Fibroblast of peridontal ligament (primary cell): ENCODE data around the gene REEP1.

Experiments used
- DNase-seq: peaks from one replicate; pipeline ENCODE4 v3.0.0-alpha.2; 2010; ENCODE audit errors: extremely low read depth

The REEP1 gene

DNA sequence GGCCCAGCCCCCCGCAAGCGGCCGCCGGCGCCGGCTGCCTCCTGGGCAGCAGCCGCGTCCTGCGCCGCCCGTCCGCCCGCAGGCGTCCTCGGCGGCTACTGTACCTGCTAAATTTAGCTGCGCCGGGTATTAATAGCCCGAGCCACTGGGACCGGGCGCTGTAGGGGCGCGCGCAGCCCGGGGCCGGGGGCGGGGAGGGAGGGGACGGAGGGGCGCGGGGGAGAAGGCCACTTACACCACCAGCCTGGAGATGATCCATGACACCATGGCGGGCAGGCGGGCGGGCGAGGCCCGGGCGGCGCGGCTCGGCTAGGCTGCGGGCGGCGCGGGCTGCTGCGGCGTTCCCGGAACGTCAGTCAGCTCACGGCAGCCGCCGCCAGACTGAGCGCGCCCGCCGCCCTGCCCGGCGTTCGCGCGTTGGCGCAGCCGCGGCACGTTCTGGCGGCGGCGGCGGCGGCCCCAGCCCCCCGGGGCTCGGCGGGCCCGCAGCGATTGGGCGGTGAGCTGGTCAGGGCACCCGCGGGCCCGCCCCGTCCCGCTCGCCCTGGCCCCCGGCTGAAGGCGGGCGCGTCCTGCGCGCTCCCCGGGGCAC lies at the start of gene REEP1:
Gene REEP1, minus strand, starts transcription at position 383 of the 592 bp plus-strand sequence. Its CDS starts 116 bp downstream, at position 267.
- DNase-seq: no peak

GRCh38 chr2:86383844-86384243 lies 46.4 kb upstream of the REEP1 start:
- peak; percentile 80 for DNase-seq

- no peak for DNase-seq
Measured at GRCh38 chr2:86382698-86383097, 45.3 kb upstream of the REEP1 start.

- DNase-seq: no peak
Measured at GRCh38 chr2:86382108-86382507, 44.7 kb upstream of the REEP1 start.

DNA sequence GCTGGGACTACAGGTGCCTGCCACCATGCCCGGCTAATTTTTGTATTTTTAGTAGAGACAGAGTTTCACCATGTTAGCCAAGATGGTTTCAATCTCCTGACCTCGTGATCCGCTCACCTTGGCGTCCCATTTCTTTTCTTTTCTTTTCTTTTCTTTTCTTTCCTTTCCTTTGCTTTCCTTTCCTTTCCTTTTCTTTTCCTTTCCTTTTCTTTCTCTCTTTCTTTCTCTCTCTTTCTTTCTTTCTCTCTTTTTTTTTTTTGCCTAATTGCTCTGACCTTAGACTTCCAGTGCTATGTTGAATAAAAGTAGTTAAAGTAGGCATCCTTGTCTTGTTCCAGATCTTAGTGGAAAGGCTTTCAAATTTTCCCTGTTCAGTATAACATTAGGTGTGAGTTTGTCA lies 41.0 kb upstream of the REEP1 start:
- DNase-seq: no peak

GRCh38 chr2:86375623-86376022 lies 38.2 kb upstream of the REEP1 start:
- DNase-seq: no peak

GRCh38 chr2:86372641-86373502 lies 35.4 kb upstream of the REEP1 start:
- peak; percentile 44 for DNase-seq

DNA sequence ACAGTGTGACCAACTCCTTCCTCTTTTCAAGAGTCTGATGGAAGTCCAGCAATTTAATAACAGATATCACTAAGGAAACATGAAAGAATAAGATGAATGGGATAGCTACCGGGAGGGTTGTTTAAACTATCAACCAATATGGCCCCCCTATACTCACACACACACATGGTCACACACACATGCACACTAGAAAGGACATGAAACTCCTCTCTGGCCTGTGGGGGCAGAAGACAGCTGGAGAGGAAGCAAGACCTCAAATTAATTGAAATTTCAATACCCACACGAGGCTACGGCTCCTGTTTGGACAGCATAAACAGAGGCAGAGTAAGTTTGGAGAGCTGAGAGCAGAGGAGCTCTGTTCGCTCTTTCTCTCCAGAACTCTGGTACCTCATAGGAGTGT lies 34.7 kb upstream of the REEP1 start:
- no peak for DNase-seq

DNA sequence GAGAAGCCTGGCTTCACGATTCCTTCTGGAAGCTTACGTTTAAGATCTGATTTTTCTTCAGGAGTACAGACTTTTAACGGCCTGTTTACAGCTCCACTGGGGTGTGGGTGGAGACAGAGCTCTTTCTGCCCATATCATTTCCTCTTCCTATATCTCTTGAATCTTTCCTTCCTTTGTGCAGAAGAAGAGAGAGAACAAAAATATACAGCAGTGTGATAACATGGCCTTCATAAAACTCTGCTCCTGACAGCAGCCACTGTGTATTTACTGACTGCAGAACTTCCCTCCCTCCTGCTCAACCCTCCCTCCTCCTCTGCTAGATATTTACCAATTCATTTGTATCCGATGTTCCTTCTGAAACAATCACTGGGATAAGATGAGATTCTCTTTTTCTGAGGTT lies 34.1 kb upstream of the REEP1 start:
- no peak for DNase-seq

GRCh38 chr2:86370579-86370978 lies 33.2 kb upstream of the REEP1 start:
- no peak for DNase-seq

DNA sequence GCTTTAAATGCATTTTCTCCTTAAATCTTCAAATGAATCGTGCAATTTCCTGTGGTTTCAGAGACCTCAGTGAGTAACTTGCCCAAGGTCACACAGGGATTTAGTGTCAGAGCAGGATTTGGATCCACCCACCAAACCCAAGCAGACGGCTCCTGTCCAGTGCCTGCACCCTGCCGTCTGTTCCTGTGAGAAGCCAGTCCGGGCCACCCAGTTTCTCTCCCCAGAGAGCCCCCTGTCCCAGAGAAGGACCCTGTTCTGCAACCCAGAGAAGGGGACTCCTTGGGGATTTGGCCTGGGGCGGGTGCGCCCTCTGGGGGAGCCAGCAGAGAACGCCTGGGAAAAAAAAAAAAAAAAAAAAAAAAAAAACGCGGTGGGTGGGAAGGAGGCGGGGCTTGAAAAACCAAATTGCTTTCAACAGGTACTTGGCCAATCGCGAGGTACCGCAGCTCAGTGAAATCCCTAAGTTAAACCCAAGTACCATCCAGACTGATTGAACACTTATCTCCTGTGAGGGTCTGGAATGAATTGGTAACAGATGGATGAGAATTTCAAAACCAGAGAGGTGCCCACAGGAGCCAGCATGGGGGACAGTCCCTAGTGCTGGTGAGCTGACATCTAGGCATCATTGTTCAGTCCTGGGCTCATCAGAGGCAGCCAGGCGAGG lies 30.9 kb upstream of the REEP1 start:
- DNase-seq: peak; percentile 35

DNA sequence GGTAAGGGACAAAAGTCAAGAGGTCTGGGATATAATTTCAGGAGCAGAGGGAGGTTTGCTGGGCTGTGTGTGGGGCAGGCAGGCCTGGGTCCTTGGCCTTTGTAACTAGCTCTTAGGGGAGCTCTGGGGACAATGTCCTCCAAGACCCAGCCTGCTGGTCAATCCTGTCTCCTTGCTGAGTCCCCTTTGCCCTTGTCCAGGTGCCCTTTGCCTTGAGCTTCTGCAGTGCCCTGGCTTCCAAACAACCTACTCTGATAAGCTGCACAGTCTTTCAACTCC lies 30.0 kb upstream of the REEP1 start:
- no peak for DNase-seq

- DNase-seq: no peak
Measured at GRCh38 chr2:86366651-86367498, 29.4 kb upstream of the REEP1 start.

DNA sequence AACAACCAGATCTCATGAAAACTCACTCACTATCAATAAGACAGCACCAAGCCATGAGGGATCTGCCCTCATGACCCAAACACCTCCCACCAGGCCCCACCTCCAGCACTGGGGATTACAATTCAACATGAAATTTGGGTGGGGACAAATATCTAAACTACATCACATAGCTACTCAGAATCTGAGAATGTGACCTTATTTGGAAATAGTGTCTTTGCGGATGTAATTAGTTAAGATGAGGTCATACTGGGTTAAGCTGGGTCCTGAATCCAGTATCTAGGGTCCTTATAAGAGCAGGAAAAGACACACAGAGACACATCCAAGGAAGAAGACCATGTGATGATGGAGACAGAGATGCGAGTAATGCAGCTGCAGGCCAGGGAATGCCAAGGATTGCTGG lies 27.5 kb upstream of the REEP1 start:
- DNase-seq: no peak

DNA sequence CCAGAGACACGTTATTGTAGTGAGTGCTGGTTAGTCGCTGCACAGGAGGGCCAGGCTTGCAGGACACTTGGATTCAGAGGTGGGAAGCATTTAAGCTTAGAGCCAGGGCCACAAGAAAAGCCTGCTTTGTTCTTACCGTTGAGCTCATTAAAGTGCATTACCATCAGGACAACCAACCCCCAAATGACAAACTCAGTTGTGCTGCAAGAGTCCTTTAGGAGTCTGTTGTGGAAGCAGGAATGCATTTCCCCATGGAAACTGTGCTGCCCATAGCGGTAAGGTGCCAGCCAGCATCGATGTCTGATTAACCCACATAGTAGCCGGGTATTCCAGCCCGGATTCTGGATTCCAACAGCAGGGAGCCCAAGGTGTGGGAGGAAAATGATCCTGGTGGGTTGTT lies 23.4 kb upstream of the REEP1 start:
- no peak for DNase-seq

GRCh38 chr2:86358957-86359356 lies 21.5 kb upstream of the REEP1 start:
- no peak for DNase-seq

DNA sequence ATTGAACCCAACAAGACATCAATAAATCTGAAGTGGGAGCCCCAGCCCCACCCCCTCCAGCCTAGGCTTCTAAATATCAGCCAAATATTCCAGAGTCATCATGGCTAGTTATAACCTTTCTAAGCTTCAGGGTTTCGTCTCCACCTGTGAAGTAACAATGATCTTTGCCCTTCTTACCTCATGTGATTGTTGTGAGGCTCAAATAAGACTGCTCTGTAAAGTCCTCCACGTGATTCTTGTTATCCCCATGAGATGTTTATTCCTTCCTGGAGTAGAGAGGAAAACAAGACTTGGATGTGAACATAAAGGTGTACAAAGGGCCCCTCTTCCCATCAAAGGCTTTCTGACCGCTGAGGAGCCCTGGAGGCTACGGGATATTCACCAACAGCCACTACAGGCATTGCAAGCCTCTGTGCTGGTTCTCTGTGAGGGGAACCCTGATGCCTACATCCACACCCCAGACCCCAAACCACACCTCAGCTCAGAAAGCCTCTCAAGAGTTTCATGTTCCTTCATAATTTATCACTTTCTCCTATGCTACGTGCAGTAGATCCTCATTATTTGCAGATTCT lies 20.1 kb upstream of the REEP1 start:
- no peak for DNase-seq

DNA sequence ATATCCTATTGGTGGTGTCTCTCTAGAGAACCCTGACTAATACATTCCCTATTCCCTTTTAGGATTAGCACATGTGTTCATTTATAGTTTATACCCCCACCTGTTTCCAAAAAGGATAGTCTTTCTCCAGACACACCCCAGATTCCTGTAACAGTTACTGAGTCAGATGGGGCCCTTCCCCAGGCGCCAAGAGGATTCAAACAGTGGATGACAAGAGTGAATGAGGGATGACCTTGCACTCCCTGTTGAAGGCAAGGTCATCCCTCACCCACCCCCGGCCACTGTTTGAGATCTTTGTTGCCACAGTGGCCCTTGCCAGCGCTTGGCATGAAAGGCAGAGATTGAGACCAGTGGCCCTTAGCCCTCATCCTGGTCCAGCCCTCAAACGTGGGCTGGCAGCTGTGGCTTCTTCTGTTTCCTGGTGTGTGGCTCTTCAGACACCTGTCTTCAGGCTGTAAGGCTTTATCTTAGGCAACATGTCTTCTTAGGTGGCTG lies 15.3 kb upstream of the REEP1 start:
- no peak for DNase-seq

- DNase-seq: no peak
Measured at GRCh38 chr2:86352137-86352726, 14.8 kb upstream of the REEP1 start.

GRCh38 chr2:86350751-86351150 lies 13.3 kb upstream of the REEP1 start:
- DNase-seq: no peak

GRCh38 chr2:86347401-86347800 lies 10.0 kb upstream of the REEP1 start:
- no peak for DNase-seq
